Measurements from ENCODE around the gene NUP42. TPM values are rescaled to one million over a fixed set of nuclear protein-coding genes. Genes with fewer than 3 reads are reported as not detected.

NUP42 gene
- total RNA-seq, 1 experiment from 2014 or later, result 38.6 TPM

- no peak for DNase-seq
- no peaks in the 10 kb centered on the region for H3K27me3 Mint-ChIP-seq (ENCODE audit: insufficient read depth, unreplicated experiment)
- POLR2A ChIA-PET, result no interaction called here
- TF ChIP-seq CTCF (IDR thresholded peaks at IDR 0.05; ENCODE audit: insufficient read depth in 1 of 2, low read depth in 1 of 2, low read length in 1 of 2, severe bottlenecking in 1 of 2, unreplicated experiment in 1 of 2), result no peak
- peaks cover under 1% of the 10 kb centered on the region; the same call in 1 of the 2 replicates for H3K36me3 ChIP-seq (ENCODE audit: control insufficient read depth, insufficient read depth, low read length)
- no peaks in the 10 kb centered on the region for H3K36me3 Mint-ChIP-seq (ENCODE audit: insufficient read depth, unreplicated experiment)
- H3K9me3 ChIP-seq, result no peaks in the 10 kb centered on the region
- H3K4me3 ChIP-seq (ENCODE audit: low read depth, low read length), result no peak overlapping the region
- intact Hi-C loops (cut with micrococcal nuclease; ENCODE audit: unreplicated experiment), result no loop called here
- no peak overlapping the region for H3K4me3 Mint-ChIP-seq (ENCODE audit: unreplicated experiment)
- no peaks in the 10 kb centered on the region for H3K9me3 Mint-ChIP-seq (ENCODE audit: unreplicated experiment)
- no peak overlapping the region for H3K27ac Mint-ChIP-seq (ENCODE audit: unreplicated experiment)
- H3K4me1 Mint-ChIP-seq (ENCODE audit: low read depth, unreplicated experiment), result peaks cover 6% of the 10 kb centered on the region
- H3K27me3 ChIP-seq (replicated peaks; ENCODE audit: control insufficient read depth, insufficient read depth, low read length), result no peaks in the 10 kb centered on the region
- no peaks in the 10 kb centered on the region for H3K4me1 ChIP-seq
- no TSS peak for BruUV-seq (replicated peaks)
- CTCF ChIA-PET, result interaction anchor here (0.9 to 1.6 kb wide), 2 partner anchors 30 to 50 kb away, joined by 3 read pairs; no protein-coding TSS in a partner anchor
These were observed 45.6 kb upstream of the NUP42 start for GRCh38 chr7:23136216-23136615.

- CTCF ChIA-PET, result no interaction called here
- no peaks in the 10 kb centered on the region for H3K27me3 Mint-ChIP-seq (ENCODE audit: insufficient read depth, unreplicated experiment)
- no peak for DNase-seq
- intact Hi-C loops (cut with micrococcal nuclease; ENCODE audit: unreplicated experiment), result no loop called here
- Histone ChIP-seq H3K4me1 (no peaks in the 10 kb centered on the region), H3K36me3 (ENCODE audit: control insufficient read depth, insufficient read depth, low read length) (no peaks in the 10 kb centered on the region), H3K9me3 (no peaks in the 10 kb centered on the region), H3K27me3 (replicated peaks; ENCODE audit: control insufficient read depth, insufficient read depth, low read length) (no peaks in the 10 kb centered on the region), H3K4me3 (ENCODE audit: low read depth, low read length) (no peak overlapping the region)
- BruUV-seq (replicated peaks), result no TSS peak
- H3K36me3 Mint-ChIP-seq (ENCODE audit: insufficient read depth, unreplicated experiment), result no peaks in the 10 kb centered on the region
- H3K27ac Mint-ChIP-seq (ENCODE audit: unreplicated experiment), result no peak overlapping the region
- POLR2A ChIA-PET, result no interaction called here
- no peaks in the 10 kb centered on the region for H3K4me1 Mint-ChIP-seq (ENCODE audit: low read depth, unreplicated experiment)
- TF ChIP-seq CTCF (IDR thresholded peaks at IDR 0.05; ENCODE audit: insufficient read depth in 1 of 2, low read depth in 1 of 2, low read length in 1 of 2, severe bottlenecking in 1 of 2, unreplicated experiment in 1 of 2), result no peak
- H3K9me3 Mint-ChIP-seq (ENCODE audit: unreplicated experiment), result no peaks in the 10 kb centered on the region
- H3K4me3 Mint-ChIP-seq (ENCODE audit: unreplicated experiment), result no peak overlapping the region
These were observed 24.2 kb upstream of the NUP42 start for GRCh38 chr7:23157679-23158078.

DNA sequence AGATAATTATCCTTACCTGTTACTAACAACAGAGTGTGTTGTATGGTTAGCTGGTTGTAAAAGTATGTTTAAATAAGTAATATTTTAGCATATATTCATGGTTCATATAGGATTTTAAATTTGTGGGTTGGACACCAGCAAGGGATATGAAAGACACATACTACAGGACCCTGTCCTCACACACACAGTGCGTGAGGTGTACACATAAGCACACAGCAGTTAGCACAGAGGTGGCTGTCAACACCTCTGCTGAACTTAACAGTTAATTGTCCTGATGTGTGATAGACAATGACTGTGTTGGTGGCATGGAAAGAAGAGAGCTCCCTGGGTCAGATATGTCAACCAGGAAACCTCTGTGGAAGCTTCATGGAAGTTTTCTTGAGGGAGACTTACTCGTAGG is 23.3 kb upstream of the NUP42 start:
- BruUV-seq (replicated peaks), result no TSS peak
- Mint-ChIP-seq H3K27ac (ENCODE audit: unreplicated experiment) (no peak overlapping the region), H3K27me3 (ENCODE audit: insufficient read depth, unreplicated experiment) (no peaks in the 10 kb centered on the region), H3K9me3 (ENCODE audit: unreplicated experiment) (no peaks in the 10 kb centered on the region), H3K4me1 (ENCODE audit: low read depth, unreplicated experiment) (no peaks in the 10 kb centered on the region), H3K4me3 (ENCODE audit: unreplicated experiment) (no peak overlapping the region), H3K36me3 (ENCODE audit: insufficient read depth, unreplicated experiment) (no peaks in the 10 kb centered on the region)
- H3K4me3 ChIP-seq (ENCODE audit: low read depth, low read length), result no peak overlapping the region
- TF ChIP-seq CTCF (IDR thresholded peaks at IDR 0.05; ENCODE audit: insufficient read depth in 1 of 2, low read depth in 1 of 2, low read length in 1 of 2, severe bottlenecking in 1 of 2, unreplicated experiment in 1 of 2), result no peak
- ChIA-PET CTCF (no interaction called here), POLR2A (no interaction called here)
- intact Hi-C loops (cut with micrococcal nuclease; ENCODE audit: unreplicated experiment), result no loop called here
- H3K27me3 ChIP-seq (replicated peaks; ENCODE audit: control insufficient read depth, insufficient read depth, low read length), result no peaks in the 10 kb centered on the region
- no peak for DNase-seq
- no peaks in the 10 kb centered on the region for H3K4me1 ChIP-seq
- H3K36me3 ChIP-seq (ENCODE audit: control insufficient read depth, insufficient read depth, low read length), result no peaks in the 10 kb centered on the region
- H3K9me3 ChIP-seq, result no peaks in the 10 kb centered on the region
